HG02970 (cell line): ENCODE results near the gene TMEM74B.

ENCODE experiments used
- ATAC-seq: cut with Tn5 transposase; IDR thresholded peaks from one replicate; pipeline ENCODE4 v1.9.1; 2021; ENCODE audit warnings: mild to moderate bottlenecking, moderate library complexity, moderate number of reproducible peaks; ENCODE audit not compliant: unreplicated experiment, low FRiP score

Gene TMEM74B

DNA sequence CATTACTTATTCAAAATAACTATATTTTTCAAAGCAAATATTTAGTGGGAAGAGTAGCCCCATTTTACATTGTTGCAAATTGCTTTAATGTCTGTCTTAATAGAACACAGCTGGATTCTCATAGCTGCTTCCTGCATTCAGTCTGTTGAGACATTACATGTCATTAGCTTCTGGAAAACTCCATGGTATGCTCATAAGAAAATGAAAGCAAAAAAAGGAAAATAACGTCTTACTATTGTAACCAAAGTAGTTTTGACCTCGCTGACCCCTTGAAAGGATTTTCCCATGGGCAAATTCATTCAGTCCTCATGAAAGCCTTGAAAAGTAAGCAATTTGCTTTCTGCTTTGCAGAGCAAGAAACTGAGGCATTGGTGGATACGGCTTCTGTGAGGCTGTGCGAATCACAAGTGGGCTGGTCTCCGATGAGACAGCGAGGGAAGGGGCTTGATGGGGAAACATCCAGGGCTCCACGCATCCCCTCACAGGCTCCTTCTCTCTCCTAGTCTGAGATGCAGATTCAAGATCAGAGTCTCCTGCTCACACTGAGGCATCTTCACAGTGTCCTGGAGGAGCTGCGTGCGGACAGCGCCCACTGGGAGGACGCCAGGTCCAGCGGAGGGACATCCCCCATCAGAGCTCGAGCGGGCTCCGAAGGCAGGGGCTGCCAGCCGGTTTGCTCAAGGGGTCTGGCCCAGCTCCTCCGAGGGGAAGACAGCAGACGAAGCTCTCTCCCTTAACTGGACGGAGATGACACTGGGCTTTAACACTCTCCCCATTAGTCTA lies 21.8 kb upstream of the TMEM74B start:
- no peak for ATAC-seq

DNA sequence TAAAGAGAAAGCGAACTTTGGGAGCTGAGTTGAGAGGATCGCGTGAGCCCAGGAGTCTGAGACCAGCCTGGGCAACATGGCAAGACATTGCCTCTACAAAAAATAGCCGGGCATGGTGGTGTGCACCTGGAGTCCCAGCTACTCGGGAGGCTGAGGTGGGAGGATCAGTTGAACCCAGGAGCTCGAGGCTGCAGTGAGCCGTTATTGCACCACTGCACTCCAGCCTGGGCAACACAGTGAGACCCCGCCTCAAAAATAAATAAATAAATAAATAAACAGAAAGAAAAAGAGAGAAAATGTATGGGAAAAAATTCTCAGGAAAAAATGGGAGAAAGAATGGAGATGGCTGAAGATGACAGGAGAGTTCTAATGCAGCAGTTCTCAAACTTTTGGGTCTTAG lies 21.0 kb upstream of the TMEM74B start:
- no peak for ATAC-seq

DNA sequence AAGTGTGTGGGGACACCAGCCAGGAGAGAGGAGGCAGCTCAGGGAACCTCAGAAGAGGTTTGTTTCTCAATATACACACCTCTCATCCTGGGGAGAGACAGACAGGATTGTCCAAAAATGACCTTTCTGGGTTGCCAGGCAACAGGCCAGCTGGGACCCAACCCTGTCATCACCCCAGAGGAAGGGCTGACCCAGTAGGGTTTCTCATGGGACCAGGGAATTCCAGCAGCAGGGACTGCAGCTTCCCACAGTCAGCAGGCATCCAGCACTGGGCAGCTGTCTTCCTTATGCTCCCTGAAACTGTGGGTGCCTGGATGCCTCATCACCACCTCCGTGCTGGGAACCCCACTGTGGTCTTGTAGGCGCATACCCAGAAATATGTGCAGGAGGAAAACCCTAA lies 19.8 kb upstream of the TMEM74B start:
- ATAC-seq: no peak

DNA sequence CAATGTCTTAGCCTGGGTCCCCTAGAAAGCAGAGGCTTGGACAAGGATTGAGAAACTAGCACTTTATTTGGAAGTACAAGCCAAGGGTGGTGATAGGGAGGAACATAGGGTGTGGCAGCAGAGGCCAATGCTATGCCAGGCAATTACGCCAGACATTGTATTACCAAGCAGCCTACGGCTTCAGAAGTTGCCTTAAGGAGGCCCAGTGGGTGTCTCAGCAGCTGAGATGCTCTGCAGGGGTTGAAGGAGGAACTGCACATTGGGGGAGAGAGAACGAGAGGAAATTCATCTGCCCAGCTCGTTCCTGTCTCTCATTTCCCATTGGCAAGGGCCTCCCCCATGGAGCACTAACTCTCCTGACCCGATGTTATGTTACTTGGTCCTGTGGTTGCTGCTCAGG lies 19.3 kb upstream of the TMEM74B start:
- no peak for ATAC-seq

DNA sequence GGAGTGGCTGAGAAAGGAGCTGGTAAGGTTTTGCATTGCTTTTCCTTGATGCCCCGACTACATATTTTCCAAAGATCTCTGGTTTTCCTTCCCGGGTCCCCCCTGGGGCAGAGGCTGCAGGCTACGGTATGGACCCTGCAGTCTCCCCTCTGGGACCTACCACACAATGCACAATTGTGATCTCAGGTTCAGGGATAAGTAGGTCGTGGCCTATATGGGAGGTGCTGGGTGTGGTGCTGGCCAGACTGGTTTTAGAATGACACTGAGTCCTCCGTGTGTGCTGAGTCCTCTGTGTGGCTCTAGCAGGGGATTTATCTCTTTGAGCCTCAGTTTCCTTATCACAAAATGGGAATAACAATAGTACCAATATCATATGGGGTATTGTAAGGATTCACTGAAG lies 18.8 kb upstream of the TMEM74B start:
- no peak for ATAC-seq

DNA sequence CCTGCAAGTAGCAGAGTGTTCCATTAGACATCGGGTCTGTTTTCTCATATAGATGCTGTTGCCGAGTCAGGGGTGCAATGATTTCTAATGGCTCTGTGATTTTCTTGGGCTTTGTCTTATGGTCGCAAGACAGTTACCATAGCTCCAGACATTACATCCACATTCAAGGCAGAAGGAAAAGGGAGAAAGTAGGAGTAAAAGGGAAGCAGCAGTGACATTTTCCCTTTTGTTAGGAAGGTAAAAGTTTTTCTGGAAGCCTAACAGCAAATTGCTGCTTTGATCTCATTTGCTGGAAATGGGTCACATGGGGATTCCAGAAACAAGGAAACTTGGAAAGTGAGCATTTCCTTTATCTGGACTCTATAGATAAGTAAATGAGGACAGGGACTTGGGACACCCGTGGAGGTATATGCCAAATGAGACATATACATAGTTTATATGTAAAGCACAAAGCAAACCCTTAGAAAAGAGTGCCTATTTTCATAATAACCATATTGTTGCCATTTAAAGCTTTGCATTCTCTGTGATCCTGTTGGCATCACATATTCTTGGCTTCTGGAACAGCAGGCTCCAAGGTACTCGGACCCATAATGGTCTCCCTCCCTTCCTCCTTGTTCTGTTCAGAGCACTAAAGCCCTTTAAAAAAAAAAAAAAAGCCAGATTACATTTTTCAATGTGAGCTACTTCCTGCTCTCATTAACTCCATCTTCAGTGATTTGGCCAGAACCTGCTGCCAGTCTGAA lies 18.2 kb upstream of the TMEM74B start, which contains the start of gene C20orf202:
C20orf202 (plus strand) TSS at position 693 of the 743 bp plus-strand sequence. CDS start 132 bp downstream, outside the sequence.
- no peak for ATAC-seq

DNA sequence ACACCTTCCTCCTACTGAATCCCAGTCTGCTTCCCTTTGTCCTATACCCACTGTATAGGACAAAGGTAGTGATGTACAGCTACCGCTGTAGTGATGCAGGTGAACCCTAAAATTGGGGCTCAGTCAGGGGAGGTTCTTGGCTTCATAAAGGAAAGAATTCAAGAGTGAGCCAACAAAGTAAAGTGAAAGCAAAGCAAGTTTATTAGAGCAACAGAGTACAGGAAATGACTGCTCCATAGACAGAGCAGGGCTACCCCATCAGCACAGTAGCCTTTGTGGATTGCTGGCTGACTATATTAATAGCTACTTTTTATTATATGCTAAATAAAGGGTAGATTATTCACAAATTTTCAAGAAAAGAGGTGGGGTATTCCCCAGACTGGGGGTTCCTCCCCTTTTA lies 15.2 kb upstream of the TMEM74B start:
- ATAC-seq: no peak

DNA sequence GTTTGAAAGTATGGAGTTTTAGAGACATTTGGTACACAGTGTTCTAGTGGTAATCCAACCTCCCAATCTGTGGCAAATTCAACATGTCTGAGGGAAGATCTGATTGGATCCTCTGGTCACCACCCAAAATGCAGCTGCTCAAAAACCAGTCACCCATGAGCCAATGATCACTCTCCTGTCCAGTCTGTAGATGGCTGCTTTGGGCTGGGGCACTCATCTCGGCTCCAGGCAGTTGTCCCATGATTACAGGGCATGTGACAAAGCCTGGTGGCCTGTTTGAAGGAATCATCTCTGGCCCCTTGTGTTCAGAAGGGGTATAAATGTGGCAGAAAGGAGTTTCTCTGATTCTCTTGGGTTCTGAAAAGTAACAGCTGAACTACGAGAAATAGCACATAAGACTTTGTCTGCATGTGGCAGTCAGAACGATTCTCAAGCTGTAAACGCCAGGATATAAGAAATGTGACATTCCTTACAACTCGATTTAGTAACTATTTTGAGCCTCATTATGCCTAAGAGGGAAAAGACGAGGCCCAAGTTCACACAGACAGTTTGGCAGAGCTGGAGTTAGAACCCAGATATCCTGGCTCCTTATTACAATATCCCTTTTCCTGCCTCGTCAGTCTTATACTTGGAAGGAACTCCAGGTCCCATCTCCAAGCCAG lies 14.6 kb upstream of the TMEM74B start:
- ATAC-seq: no peak

DNA sequence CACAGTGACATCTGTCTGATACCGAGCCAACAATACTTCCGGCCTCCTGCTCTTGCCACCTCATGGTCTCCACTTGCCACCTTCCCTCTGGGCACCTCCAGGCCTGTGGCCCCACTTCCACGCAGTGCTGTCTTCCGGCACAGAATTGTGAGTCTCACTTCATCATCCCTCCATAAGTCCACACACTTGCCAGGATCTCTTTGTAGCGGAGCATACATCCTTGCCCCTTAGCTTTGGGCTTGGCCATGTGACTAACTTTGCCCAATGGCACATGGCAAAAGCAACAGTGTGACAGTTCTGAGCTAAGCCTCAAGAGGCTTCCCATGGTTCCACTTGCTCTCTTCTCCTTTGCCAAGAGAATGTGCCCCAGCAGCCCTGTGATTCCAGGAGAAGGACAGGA lies 14.0 kb upstream of the TMEM74B start:
- no peak for ATAC-seq

DNA sequence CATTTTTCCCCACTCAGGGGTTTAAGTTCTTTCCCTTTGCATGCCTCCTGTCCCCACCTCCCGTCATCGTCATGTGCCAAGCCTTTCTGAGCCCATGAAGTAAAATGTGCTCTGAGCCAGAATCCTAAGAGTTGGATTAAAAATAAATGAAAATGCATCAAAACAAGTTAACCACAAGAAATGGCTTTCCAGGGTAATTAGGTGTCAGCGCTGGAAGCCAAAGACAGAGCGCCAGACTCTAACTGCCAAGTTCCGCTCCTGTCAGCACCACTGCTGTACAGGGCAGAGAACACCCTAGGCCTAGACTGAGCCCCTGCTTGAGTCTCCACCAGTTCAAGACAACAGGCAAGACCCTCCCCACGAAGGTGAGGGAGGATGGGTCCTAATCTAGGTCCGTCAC lies 13.0 kb upstream of the TMEM74B start:
- no peak for ATAC-seq

DNA sequence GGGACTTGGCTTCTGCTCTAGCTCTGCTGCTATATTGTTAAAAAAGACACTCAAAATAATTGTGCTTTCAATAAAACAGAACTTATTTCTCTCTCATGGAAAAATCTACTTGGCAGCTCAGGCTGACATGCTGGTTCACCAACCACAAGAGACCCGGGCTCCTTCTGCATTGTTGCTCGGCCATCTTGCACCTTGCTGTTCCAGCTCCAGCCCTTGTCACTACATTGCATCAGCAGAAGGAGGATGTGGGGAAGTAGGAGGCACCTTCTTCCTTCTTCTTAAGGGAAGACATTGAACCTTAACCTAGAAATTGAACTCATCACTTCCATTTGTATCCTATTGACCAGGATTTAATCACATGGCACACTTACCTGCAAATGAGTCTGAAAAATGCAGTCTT lies 11.9 kb upstream of the TMEM74B start:
- no peak for ATAC-seq

DNA sequence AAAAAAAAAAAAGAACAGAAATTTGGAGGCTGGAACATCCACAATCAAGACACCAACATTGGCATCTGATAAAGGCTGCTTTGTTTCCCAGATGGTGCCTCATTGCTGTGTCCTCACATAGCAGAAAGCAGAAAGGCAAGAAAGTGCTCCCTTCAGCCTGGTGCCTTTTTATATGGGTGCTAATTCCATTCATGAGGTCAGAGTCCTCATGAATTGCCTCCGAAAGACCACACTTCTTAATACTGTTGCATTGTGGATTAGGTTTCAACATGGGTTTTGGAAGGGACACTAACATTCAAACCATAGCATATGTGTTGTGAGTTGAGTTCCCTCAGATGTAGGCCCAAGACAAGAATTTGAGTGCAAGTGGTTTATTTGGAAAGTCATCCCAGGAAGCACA lies 10.4 kb upstream of the TMEM74B start:
- ATAC-seq: no peak

DNA sequence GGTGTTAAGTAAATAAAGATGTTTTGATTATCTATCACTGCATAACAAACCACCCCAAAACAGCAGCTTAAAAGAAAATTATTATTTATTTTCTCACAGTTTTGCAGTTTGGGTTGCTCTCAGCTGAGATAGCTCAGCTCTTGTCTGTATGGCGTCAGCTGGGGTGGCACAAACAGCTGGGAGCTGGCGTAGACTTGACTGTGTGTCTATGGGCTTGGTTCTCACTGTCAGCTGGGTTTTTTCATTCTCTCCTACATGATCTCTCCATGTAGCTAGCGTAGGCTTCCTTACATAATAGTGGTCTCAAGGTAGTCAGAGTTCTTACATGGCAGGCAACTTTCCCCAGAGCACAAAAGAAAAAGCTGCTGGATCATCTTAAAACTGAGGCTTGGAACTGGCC lies 6.5 kb upstream of the TMEM74B start:
- ATAC-seq: no peak

DNA sequence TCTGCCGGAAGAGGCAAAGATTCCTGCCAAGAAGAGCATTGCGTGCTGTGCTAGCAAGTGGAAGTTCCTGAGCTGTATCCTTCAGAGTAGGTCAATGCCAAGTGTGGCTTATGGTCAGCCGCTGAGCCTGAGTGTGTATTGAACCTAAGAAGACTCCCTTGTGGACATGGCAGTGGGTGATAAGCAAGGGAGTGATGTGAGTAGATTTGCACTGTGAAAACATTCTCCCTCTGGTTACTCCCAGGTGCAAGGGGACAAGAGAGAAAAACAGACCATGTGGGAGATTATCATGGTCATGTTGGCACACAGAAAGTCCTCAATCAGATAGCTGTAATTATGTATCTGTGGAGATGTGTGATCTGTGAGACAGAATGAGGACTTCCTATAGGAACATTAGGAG lies 6.1 kb upstream of the TMEM74B start:
- ATAC-seq: no peak

DNA sequence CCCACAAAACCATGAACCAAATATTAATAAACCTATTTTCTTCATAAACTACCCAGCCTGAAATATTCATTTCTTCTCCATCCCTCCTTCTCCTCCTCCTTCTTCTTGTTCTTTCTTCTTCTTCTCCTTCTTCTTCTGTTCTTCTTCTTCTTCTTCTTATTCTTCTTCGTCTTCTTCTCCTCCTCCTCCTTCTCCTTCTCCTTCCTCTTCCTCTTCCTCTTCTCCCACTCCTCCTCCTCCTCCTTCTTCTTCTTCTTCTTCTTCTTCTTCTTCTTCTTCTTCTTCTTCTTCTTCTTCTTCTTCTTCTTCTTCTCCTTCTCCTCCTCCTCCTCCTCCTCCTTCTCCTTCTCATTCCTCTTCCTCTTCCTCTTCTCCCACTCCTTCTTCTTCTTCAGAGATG lies 5.0 kb upstream of the TMEM74B start:
- ATAC-seq: no peak

DNA sequence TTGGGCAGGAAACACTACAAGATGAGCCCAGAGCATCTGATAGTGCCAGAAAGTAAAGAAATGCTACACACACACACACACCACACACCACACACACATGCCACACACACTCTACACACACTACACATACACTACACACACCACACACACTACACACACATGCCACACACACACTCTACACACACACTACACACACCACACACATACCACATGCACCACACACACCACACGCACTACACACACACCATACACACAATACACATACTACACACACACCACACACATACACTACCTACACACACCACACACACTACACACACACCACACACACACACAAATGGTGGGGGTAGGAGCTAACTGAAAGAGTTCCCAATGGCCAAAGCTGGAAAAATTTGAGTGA lies 3.6 kb upstream of the TMEM74B start:
- ATAC-seq: no peak

DNA sequence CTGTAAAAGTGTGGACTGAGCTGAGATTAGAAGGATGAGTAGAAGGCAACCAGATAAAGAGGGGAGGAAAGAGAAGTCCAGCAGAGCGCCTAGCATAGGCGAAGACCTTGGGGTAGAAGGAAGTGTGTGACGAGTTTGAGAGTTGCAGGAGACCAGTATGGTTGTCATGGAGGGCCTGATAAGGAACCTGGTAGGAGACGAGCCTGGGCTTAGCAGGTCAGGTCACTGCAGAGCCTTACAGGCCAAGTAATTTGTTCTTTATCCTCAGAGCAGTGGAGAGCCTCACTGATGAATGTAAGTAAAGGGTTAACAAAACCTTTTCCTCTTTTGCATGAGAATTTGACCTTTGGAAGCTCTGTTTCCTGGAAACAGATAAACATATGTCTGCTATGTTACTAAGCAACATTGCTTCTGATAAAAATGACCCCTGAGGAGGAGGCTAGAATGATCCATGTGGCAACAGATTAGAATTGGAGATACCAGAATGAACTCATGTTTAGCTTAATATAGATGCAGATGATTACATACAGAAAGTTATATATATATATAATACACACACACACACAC lies 2.9 kb upstream of the TMEM74B start:
- no peak for ATAC-seq

DNA sequence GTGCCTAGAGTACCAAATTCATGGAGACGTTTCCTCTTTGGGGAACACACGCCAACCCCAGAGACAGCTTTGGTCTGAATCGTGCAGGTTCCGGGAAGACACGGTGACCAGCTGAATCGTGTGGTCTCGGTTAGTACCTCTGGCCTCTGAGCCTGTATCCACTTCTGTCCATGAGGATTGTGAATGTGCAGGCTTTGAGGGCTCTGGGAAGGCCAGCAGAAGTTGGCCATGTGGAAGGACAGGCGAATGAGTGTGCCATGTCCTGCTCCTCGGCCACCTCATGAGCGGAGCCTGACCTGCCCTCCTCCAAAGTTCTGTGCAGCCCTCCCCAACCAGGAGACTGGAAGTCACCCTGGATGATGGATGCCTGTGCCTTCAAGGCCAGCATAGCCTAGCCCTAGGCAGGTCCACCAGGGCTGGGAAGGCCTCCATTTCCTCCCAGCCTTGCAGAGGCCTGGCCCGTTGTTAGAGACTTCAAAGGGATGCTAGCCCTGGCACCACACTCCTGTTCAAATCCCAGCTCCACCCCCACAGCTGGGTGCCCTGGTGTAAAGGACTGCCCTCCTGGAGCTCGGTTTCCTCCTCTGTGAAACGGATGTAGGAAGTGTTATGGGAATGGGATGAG lies 1.7 kb upstream of the TMEM74B start:
- ATAC-seq: no peak

DNA sequence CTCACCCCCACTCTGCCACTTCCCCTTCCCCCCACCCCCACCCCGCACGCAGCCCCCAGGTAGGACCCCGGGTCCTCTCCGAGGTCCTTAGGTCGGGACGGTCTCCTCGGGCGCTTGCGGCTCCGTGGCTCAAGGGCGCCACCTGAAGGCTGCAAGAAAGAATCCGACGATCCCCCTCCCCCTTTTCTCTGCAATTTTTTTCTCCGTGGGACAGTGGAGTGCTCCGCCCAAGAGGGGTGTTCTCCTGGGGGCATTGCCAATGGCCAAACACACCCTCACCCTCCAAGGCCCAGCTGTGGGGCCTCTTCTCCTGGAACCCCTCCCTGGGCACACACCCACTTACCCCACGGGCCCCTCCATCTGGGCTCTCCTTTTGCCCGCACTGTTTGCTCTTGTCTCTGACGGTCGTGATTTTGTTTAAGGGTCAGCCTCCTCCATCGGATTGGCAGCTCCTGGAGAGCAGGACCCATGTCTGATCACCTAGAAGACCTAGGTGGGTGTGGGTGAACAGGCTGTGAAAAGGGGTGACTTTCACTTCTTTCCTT lies 1.1 kb upstream of the TMEM74B start:
- ATAC-seq: no peak

DNA sequence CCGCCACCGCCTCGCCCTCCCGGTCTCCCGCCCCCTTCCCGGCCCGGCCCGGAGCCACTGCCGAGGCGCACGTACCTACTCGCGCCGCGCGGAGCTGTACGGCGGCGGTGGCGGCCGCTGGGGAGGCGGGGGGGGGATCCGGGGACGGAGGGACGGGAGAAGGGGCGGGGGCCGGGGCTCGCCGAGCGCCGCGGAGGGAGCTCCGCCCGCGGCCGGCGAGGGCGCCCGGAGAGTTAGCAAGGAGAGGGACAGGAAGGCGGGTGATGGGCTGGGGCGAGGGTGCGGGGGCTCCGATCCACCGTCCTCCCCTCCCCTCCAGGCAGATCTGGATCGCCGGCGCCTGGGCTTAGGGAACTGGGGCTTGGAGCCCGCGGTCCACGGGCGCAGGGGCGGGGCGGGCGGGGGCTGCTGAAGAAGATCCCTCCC lies 548 bp upstream of the TMEM74B start:
- no peak for ATAC-seq
